ENCODE results near the gene SNED1.

The SNED1 gene

GRCh38 chr2:241109210-241110088, 111.0 kb downstream of the SNED1 start:
- ATAC-seq, result no peak
- no peak for DNase-seq

- DNase-seq, result no peak
- no peak for ATAC-seq
These were observed 111.7 kb downstream of the SNED1 start for GRCh38 chr2:241110089-241110606.

GRCh38 chr2:241110607-241111439, 112.4 kb downstream of the SNED1 start:
- ATAC-seq, result peak; percentile 7
- no peak for DNase-seq

GRCh38 chr2:241111440-241111805, 113.0 kb downstream of the SNED1 start:
- DNase-seq (no peak), ATAC-seq (peak; percentile 25)

- ATAC-seq, result no peak
- no peak for DNase-seq
These were observed 113.6 kb downstream of the SNED1 start for GRCh38 chr2:241112046-241112445.

- DNase-seq (peak; percentile 50), ATAC-seq (peak; percentile 70)
These were observed 114.2 kb downstream of the SNED1 start for GRCh38 chr2:241112592-241112991.

- ATAC-seq (no peak), DNase-seq (no peak)
These were observed 116.4 kb downstream of the SNED1 start for GRCh38 chr2:241114836-241115235.

GRCh38 chr2:241115361-241115760, 116.9 kb downstream of the SNED1 start:
- no peak for ATAC-seq
- no peak for DNase-seq

GRCh38 chr2:241116606-241117560, 118.5 kb downstream of the SNED1 start:
- no peak for DNase-seq
- ATAC-seq, result no peak

- DNase-seq, result no peak
These were observed 120.5 kb downstream of the SNED1 start for GRCh38 chr2:241118737-241119505.

GRCh38 chr2:241120440-241120839, 122.0 kb downstream of the SNED1 start:
- DNase-seq, result no peak
- peak; percentile 34 for ATAC-seq

More at GRCh38 chr2:241118737-241119505, 120.5 kb downstream of the SNED1 start:
- no peak for ATAC-seq

GRCh38 chr2:241121008-241121407, 122.6 kb downstream of the SNED1 start:
- no peak for DNase-seq
- no peak for ATAC-seq

GRCh38 chr2:241122376-241123002, 124.1 kb downstream of the SNED1 start:
- ATAC-seq (no peak), DNase-seq (no peak)

- no peak for DNase-seq
- no peak for ATAC-seq
These were observed 125.6 kb downstream of the SNED1 start for GRCh38 chr2:241123816-241124536.

- ATAC-seq (no peak), DNase-seq (no peak)
These were observed 127.2 kb downstream of the SNED1 start for GRCh38 chr2:241125626-241126025.

GRCh38 chr2:241126201-241126611, 127.8 kb downstream of the SNED1 start:
- DNase-seq, result no peak

GRCh38 chr2:241126771-241127202, 128.4 kb downstream of the SNED1 start:
- no peak for ATAC-seq

More at GRCh38 chr2:241126201-241126611, 127.8 kb downstream of the SNED1 start:
- ATAC-seq, result no peak

GRCh38 chr2:241128266-241128665, 129.8 kb downstream of the SNED1 start:
- DNase-seq (no peak), ATAC-seq (no peak)

More at GRCh38 chr2:241126771-241127202, 128.4 kb downstream of the SNED1 start:
- no peak for DNase-seq

- DNase-seq (no peak), ATAC-seq (no peak)
These were observed 130.9 kb downstream of the SNED1 start for GRCh38 chr2:241129086-241129871.
